Keratinocyte (primary cell): Measurements from ENCODE around the gene SLC25A21.

Experiments used
- CTCF ChIP-seq, 3 experiments: IDR thresholded peaks in 1 of 3; conservative IDR thresholded peaks in 1 of 3; optimal IDR thresholded peaks in 1 of 3; 2 replicates in 2 of 3; 3 replicates in 1 of 3; pipeline versions ENCODE3 to v1.5.1; 2011; ENCODE audit warnings: low read length in 3 of 3, mild to moderate bottlenecking in 3 of 3, moderate library complexity in 2 of 3, control low read depth in 1 of 3, inconsistent platforms in 1 of 3; ENCODE audit not compliant: insufficient read depth in 2 of 3; ENCODE audit errors: extremely low read depth in 1 of 3
- EZH2 ChIP-seq: IDR thresholded peaks from one replicate; pipeline ENCODE4 v1.6.1; 2012; ENCODE audit warnings: inconsistent platforms, mild to moderate bottlenecking, low read length, moderate library complexity

GRCh38 chr14:36951380-36951911 lies 221.0 kb downstream of the SLC25A21 start:
- TF ChIP-seq CTCF (optimal IDR thresholded peaks at IDR 0.05 in 1 of 3, IDR thresholded peaks at IDR 0.05 in 1 of 3, conservative IDR thresholded peaks at IDR 0.05 in 1 of 3; ENCODE audit: extremely low read depth in 1 of 3, insufficient read depth in 2 of 3, low read length in 3 of 3) (no peak), EZH2 (no peak)
